SH-SY5Y (cell line): Measurements from ENCODE around the gene RNGTT.

ENCODE experiments used
- GATA2 ChIP-seq: IDR thresholded peaks from 2 replicates; pipeline ENCODE4 v1.6.1; 2011; ENCODE audit warnings: mild to moderate bottlenecking, low read depth, low read length
- GATA3 ChIP-seq: IDR thresholded peaks from 2 replicates; pipeline ENCODE4 v1.6.1; 2011; ENCODE audit warnings: low read depth, mild to moderate bottlenecking, low read length, moderate library complexity

Gene RNGTT

DNA sequence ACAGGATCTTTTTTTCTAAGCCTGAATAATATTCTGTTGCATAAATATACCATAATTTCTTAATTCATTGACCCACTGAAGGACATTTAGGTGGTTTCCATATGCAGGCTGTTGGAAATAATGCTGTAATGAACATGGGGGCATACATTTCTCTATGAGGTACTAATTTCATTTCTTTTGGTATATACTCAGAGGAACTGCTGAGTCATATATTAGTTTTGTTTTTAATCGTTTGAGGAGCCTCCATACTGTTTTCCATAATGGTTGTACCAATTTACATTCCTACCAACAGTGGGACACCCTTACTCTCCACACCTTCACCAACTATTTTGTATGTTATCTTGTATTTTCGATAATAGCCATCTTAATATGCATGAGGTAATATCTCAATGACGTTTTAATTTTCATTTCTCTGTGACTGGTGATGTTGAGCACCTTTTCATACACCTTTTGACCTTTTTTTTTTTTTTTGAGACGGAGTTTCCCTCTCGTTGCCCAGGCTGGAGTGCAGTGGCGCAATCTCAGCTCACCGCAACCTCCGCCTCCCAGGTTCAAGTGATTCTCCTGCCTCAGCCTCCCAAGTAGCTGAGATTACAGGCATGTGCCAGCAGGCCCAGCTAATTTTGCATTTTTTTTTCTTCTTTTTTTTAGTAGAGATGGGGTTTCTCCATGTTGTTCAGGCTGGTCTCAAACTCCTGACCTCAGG, 187.4 kb downstream of the RNGTT start:
- TF ChIP-seq GATA3 (no peak), GATA2 (no peak)

DNA sequence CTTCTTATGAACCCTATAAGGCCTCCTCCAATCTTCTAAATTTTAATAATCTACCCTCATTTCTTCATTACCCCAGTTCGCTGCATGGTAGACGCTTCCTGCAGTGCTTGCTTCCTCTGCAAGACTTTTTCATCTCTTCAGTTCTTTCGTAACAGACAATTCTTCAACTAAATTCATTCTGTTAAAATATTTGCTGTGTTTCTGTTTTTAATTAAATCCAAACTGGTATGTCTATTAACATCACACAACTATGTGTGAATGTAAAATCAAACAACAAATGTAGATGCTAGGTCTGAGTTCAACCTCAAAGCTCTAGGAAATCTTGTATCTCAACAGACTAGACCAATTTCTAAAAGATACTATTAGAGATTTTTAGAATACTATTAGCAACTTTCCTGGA, 199.3 kb downstream of the RNGTT start:
- TF ChIP-seq GATA3 (no peak), GATA2 (no peak)

DNA sequence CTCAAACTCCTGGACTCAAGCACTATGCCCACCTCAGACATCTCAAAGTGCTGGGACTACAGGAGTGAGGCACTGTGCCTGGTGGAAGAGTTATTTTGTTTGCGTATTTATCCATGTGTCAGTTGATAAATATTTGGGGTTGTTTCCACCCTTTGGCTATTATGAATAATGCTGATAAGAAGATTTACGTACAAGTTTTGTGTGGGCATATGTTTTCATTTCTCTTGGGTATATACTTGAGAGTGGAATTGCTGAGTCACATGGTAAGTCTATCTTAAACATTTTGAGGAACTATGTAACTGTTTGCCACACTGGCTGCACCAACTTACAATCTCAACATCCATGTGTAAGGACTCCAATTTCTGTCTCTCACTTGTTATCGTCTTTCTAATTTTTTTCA, 200.3 kb downstream of the RNGTT start:
- TF ChIP-seq GATA3 (no peak), GATA2 (no peak)

DNA sequence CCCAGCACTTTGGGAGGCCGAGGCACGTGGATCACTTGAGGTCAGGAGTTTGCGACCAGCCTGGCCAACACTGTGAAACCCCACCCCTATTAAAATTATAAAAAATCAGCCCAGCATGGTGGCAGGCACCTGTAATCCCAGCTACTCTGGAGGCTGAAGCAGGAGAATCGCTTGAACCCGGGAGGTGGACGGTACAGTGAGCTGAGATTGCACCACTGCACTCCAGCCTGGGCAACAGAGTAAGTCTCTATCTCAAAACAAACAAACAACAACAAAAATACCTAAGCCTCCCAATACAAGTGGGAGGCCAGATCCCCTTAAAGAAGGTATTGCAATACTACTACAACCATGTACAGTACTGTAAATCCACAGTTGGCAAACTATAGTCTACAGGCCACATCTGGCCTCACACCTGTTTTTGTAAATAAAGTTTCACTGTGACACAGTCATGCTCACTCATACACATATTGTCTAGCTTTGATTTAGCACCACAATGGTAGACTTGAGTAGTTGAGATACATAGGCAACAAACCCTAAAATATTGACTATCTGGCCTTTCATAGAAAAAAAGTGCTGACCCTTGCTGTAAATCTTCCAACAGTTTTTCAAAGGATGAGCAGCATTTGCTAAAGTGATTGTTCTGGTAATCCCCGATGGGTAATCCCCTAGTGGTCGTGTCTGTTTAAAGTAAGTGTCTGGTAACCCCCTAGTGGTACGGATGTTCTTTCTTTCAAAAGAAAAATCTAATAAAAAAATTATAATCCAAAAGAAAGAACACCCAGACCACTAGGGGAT, 202.0 kb downstream of the RNGTT start:
- TF ChIP-seq GATA2 (no peak), GATA3 (no peak)

DNA sequence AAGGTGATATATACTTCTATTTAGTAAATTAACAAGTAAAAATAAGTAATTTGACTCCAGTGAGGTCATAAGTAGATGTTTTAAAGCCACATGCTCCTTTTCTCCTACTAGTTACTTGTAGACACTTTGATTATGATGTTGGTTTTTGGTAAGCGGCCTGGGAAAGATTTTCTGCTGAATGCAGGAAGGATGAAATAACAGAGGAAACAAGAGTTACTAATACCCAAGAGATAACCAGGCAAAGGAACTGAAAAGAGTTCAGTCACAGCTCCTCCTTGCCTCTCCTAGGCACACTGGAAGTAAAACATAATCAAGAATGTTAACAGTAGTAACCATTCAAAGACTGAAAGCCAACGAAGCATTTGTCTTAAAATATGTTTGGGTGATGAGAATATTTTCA, 203.3 kb downstream of the RNGTT start:
- TF ChIP-seq GATA2 = no peak
- no peak for TF ChIP-seq GATA3

DNA sequence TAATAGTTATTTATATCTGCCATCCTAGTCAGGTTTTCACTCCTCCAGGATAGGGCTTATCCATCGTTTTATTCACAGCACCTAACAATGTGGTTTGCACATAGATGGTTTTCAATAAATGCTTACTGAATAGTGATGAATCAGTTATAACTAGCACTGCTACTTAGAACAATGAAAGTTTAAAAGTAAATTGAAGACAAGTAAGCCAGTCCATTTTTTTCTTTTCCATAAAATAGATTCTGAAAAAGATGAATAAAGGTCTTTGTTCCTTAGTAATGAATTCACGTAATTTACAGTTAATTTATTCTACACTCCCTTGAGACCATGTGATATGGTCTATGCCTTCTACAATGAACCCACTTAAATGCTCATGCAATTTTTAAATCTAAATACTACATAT, 212.5 kb downstream of the RNGTT start:
- no peak for TF ChIP-seq GATA2
- no peak for TF ChIP-seq GATA3

DNA sequence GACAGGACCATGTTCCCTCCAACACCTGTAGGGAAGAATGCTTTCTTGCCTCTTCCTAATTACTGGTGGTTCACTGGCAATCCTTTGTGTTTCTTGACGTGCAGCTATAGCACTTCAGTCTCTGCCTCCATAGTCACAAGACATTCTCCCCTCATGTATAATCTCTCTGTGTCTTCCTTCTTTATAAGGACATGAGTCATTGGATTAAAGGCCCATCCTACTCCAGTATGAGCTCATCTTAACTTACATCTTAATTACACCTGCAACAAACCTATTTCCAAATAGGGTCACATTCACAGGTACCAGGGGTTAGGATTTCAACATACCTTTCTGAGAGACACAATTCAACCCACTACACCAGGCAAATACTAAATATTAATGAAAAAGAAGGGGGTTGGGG, 213.6 kb downstream of the RNGTT start:
- no peak for TF ChIP-seq GATA3
- TF ChIP-seq GATA2 = no peak

DNA sequence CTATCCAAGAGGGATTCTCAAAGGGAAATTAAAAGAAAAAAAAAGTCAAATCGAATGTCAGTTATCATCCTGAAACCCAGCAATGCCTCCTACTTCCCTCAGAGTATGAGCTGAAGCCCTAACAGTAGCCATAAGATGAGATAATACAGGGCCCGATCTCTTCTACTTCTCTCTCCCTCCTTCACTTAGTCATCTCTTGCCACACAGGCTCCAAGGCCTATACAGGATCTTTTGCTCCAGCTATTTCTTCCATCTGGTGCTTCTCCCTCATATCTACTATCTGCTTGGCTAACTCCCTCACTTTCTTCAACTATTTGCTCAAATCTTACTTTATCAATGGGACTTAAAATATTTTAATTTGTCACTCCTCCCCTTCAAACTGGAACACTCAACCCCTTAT, 215.3 kb downstream of the RNGTT start:
- no peak for TF ChIP-seq GATA2
- TF ChIP-seq GATA3 = no peak

DNA sequence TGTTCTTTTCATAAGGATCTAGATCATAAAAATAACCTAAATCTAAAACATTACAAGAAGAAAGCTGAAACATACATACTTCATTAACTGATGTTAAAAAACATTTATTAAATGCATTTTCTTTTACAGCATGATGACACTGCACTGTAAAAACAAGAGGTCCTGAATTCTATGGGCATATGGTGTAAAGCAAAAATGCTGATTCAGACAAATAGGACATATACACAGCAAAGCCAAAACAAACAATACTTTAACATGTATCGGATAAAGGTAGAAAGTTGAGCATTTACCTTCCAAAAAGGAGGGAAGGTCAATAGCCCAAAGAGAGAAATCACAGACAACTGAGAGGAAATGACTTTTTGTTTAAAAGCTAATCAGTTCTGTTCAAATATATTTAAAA, 221.5 kb downstream of the RNGTT start:
- TF ChIP-seq GATA3 (no peak), GATA2 (no peak)

DNA sequence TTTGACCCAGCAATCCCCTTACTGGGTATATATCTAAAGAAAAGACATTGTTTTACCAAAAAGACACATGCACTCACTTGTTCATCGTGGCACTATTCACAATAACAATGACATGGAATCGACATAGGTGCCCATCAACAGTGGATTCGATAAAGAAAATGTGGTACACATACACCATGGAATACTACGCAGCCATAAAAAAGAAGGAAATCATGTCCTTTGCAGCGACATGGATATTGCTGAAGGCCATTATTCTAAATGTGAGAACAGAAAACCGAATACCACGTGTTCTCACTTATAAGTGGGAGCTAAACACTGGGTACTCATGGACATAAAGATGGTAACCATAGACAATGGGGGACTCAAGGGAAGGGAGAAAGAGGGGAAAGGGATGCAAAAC, 222.3 kb downstream of the RNGTT start:
- no peak for TF ChIP-seq GATA3
- TF ChIP-seq GATA2 = no peak

DNA sequence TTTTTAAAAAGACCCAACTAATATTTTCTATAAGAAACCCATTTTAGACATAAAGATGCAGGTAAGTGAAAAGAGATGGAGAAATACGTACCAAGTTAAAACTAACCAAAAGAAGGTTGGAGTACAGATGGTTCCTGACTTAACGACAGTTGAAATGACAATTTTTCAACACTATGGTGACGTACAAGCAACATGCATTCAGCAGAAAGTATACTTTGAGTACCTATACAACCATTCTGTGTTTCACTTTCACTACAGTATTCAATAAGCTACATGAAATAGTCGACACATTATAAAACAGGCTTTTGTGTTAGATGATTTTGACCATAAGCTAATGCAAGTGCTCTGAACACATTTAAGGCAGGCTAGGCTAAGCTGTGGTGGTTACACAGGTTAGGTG, 228.9 kb downstream of the RNGTT start:
- TF ChIP-seq GATA3 (no peak), GATA2 (no peak)

DNA sequence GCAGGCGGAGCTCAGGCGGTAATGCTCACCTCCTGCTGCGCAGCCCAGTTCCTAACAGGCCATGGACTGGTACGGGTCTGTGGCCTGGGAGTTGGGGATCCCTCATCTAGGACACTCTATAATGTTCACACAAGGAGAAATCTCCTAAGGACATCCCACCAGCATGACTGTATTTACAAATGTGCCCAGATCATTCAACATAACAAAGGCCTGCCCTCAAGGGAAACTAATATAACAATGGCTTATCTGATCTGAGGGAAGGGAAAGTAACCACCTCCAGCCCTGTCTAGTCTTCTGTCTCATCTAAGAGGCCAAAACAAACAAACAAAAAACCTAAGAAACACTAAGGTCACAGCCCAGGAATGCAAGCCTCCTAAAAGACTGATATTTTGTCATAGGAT, 232.8 kb downstream of the RNGTT start:
- TF ChIP-seq GATA2 (no peak), GATA3 (no peak)

DNA sequence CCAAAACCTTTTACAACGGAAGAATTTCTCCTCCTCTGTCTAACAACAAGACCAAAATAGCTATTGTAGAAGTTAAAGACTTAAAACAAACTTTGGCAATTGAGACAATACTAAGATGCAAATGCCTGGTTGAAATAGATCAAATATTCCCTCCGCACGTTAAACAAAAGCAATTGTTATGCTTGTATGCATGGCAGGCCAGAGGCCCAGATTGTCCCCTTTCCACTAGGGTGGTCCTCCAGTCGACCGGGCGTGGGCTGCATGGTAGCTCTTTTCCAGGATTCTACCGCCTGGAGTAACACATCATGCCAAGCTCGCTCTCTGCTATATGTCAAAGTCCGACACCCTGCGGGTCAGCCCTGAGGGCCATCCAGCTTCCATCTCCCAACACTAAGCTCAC, 234.7 kb downstream of the RNGTT start:
- TF ChIP-seq GATA3 (no peak), GATA2 (no peak)

DNA sequence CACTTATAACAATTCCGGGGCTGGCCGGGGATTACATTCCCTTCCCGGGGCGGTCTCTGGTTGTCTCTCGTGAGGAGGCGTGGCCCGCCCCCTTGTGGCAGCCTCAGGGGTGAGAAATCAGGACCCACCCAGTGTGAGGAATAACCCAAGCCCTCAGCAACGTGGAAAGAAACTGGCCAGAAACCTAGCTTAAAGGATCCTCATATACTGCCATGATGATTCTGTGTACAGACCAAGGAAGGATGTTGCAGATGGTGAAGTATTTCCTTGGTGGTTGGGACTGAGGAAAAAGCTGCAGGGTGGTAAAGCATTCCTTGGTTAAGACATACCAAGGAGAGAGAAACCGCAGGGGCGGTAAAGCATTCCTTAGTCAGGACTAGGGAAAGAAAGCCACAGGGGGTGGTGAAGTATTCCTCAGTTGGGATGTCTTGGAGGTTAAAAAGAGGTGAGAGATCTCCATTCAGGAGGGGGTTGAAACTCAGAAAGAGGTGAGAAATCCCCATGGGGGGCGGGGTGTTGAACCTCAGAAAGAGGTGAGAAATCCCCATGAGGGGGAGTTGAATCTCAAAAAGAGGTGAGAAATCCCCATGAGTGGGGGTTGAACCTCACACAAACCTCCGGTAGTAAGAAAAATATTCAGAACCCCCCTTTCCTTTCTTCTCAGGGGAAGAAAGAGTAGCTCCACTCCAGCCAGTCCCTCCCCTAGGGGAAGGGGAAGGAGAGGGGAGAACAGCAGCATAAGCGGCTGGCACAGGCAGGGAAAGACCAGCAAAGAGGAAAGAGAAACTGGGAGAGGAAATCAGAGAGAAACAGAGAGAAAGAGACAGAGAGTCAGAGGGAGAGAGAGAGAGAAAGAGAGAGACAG, 238.1 kb downstream of the RNGTT start:
- TF ChIP-seq GATA3 (no peak), GATA2 (no peak)

DNA sequence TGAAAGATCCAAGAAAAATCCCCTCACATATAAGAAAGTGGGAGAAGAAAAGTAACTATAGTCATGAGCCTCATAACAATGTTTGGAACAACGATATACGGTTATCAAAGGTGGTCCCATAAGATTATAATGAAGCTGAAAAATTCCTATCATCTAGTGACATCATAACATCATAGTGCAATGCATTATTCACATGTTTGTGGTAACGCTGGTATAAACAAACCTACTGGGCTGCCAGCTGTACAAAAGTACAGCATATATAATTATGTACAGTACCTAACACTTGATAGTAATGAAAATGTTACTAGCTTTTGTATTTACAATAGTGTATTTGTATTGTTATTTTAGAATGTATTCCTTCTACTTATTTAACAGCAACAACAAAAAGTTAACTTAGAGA, 240.7 kb downstream of the RNGTT start:
- TF ChIP-seq GATA3 = no peak
- no peak for TF ChIP-seq GATA2
